Measurements from ENCODE around the gene SGIP1. TPM values are rescaled to one million over a fixed set of nuclear protein-coding genes. Genes with fewer than 3 reads are reported as not detected.

Gene SGIP1
- total and polyA plus RNA-seq, 2 donors (not counting 3 experiments of a cell fraction or from before 2014, with no cell fraction given): 30.9 to 68.9 TPM

GRCh38 chr1:66546047-66546810, 12.3 kb downstream of the SGIP1 start:
- Histone ChIP-seq H3K36me3 (ENCODE audit: control insufficient read depth in 2 of 2, extremely low read depth in 1 of 2, insufficient read depth in 2 of 2, low read length in 2 of 2) (no peaks in the 10 kb centered on the region), H3K27ac (ENCODE audit: insufficient read depth, low read depth, low read length) (no peak overlapping the region), H4K20me1 (replicated peaks; ENCODE audit: control insufficient read depth, extremely low read depth, insufficient read depth, low read length) (no peaks in the 10 kb centered on the region), H3K4me1 (ENCODE audit: control insufficient read depth, extremely low read depth, insufficient read depth, low read length) (peaks cover 25% of the 10 kb centered on the region), H3K4me3 (replicated peaks in 1 of 3; ENCODE audit: insufficient read depth in 1 of 3, low read depth in 1 of 3, low read length in 3 of 3) (no peak overlapping the region), H3K79me2 (ENCODE audit: control insufficient read depth, insufficient read depth, low read length) (no peaks in the 10 kb centered on the region), H3K27me3 (ENCODE audit: control insufficient read depth in 2 of 2, insufficient read depth in 2 of 2, low read length in 2 of 2) (no peaks in the 10 kb centered on the region), H2AFZ (ENCODE audit: low read depth, low read length) (no peak overlapping the region), H3K4me2 (ENCODE audit: insufficient read depth, low read length) (no peak overlapping the region), H3K9ac (replicated peaks; ENCODE audit: extremely low read depth, insufficient read depth, low read length) (no peak overlapping the region), H3K9me1 (replicated peaks; ENCODE audit: control insufficient read depth, extremely low read depth, insufficient read depth, low read length) (no peaks in the 10 kb centered on the region), H3K9me3 (replicated peaks; ENCODE audit: control insufficient read depth, insufficient read depth, low read length) (no peaks in the 10 kb centered on the region)
- FAIRE-seq (no peak), DNase-seq (ENCODE audit: low read depth, low spot score) (no peak)
- no TSS peak for BruUV-seq (replicated peaks)
- dilution Hi-C loops (cut with MboI; ENCODE audit: extremely low pct_ligation_motif_present, low sequenced_read_pairs) (loop anchor here (25.0 kb wide), 1 partner anchor 209 kb away; no protein-coding TSS in a partner anchor), intact Hi-C loops (cut with micrococcal nuclease) (no loop called here)
- TF ChIP-seq POLR2A (IDR thresholded peaks at IDR 0.05; ENCODE audit: low read depth, low read length) (no peak), FOS (IDR thresholded peaks at IDR 0.05; ENCODE audit: borderline replicate concordance, insufficient read depth, low read length) (no peak), CTCF (IDR thresholded peaks at IDR 0.05; ENCODE audit: extremely low read depth in 1 of 2, insufficient read depth in 1 of 2, low read depth in 1 of 2, low read length in 2 of 2) (no peak), GATA2 (IDR thresholded peaks at IDR 0.05; ENCODE audit: insufficient read depth, insufficient read length, low read depth, low read length) (no peak), MYC (IDR thresholded peaks at IDR 0.05; ENCODE audit: low read depth, low read length) (no peak), EZH2 (IDR thresholded peaks at IDR 0.05; ENCODE audit: borderline replicate concordance, low read depth, low read length, severe bottlenecking) (no peak), MAX (IDR thresholded peaks at IDR 0.05; ENCODE audit: insufficient read depth, insufficient read length) (no peak), JUN (IDR thresholded peaks at IDR 0.05; ENCODE audit: borderline replicate concordance, insufficient read depth, insufficient read length, low read depth) (no peak)
- ChIA-PET POLR2A (no interaction called here), CTCF (interaction anchor here (0.9 to 2.0 kb wide), 3 partner anchors 10 to 179 kb away, joined by 3 to 7 read pairs (median 7); no protein-coding TSS in a partner anchor)
